HepG2 (cell line): ENCODE measurements around the gene FKBP10. TPM values are rescaled to one million over a fixed set of nuclear protein-coding genes. Genes with fewer than 3 reads are reported as not detected.

Experiments used
- AGO2 ChIP-seq: fragments of 200-400 bp; formaldehyde crosslinking; optimal IDR thresholded peaks from 2 replicates; pipeline ENCODE3; 2017; ENCODE audit warnings: mild to moderate bottlenecking, low read depth, low read length, moderate library complexity
- ATF7 ChIP-seq, 2 experiments: fragments of 450-650 bp in 1 of 2; sonication (generic) in 1 of 2; formaldehyde crosslinking in 1 of 2; IDR thresholded peaks; 2 replicates each; pipeline versions ENCODE4 v1.4.0 to v1.6.1; 2016 to 2020; ENCODE audit warnings: antibody characterized with exemption in 1 of 2, mild to moderate bottlenecking in 1 of 2, missing genetic modification reagents in 1 of 2
- CBX5 ChIP-seq: sonication (generic); formaldehyde crosslinking; IDR thresholded peaks from 2 replicates; pipeline ENCODE4 v1.4.0; 2020; ENCODE audit warnings: missing genetic modification reagents, borderline replicate concordance
- GLI4 ChIP-seq: sonication (generic); formaldehyde crosslinking; IDR thresholded peaks from 2 replicates; pipeline ENCODE4 v1.5.1; 2020; ENCODE audit warnings: missing genetic modification reagents, mild to moderate bottlenecking, moderate library complexity, borderline replicate concordance
- HNRNPL ChIP-seq: fragments of 200-400 bp; formaldehyde crosslinking; IDR thresholded peaks from 2 replicates; pipeline ENCODE4 v1.6.1; 2017; ENCODE audit warnings: mild to moderate bottlenecking, low read depth, low read length
- JUNB ChIP-seq: sonication (generic); formaldehyde crosslinking; IDR thresholded peaks from 2 replicates; pipeline ENCODE4 v1.8.0; 2022; ENCODE audit warnings: missing genetic modification reagents, mild to moderate bottlenecking, borderline replicate concordance
- KDM4B ChIP-seq: sonication (generic); formaldehyde crosslinking; IDR thresholded peaks from 2 replicates; pipeline ENCODE4 v1.4.0; 2020; ENCODE audit warnings: missing genetic modification reagents
- MXI1 ChIP-seq: IDR thresholded peaks from 3 replicates; pipeline ENCODE4 v1.6.1; 2012; ENCODE audit warnings: low read depth, low read length, inconsistent platforms, borderline replicate concordance
- NKX3-1 ChIP-seq: sonication (generic); formaldehyde crosslinking; IDR thresholded peaks from 2 replicates; pipeline ENCODE4 v1.5.0; 2020; ENCODE audit warnings: missing genetic modification reagents
- SIX1 ChIP-seq: sonication (generic); formaldehyde crosslinking; IDR thresholded peaks from 2 replicates; pipeline ENCODE4 v1.4.0; 2020; ENCODE audit warnings: missing genetic modification reagents, borderline replicate concordance
- SMAD1 ChIP-seq: sonication (generic); formaldehyde crosslinking; IDR thresholded peaks from 2 replicates; pipeline ENCODE4 v1.4.0; 2020; ENCODE audit warnings: missing genetic modification reagents, low read depth, mild to moderate bottlenecking, borderline replicate concordance
- SP1 ChIP-seq, 2 experiments: fragments of 450-650 bp in 1 of 2; sonication (generic) in 1 of 2; formaldehyde crosslinking in 1 of 2; IDR thresholded peaks; 2 replicates each; pipeline versions ENCODE4 v1.4.0 to v1.6.1; 2016 to 2020; ENCODE audit warnings: missing genetic modification reagents in 1 of 2
- ZFP36L2 ChIP-seq: sonication (generic); formaldehyde crosslinking; IDR thresholded peaks from 2 replicates; pipeline ENCODE4 v1.4.0; 2020; ENCODE audit warnings: missing genetic modification reagents
- ZKSCAN8 ChIP-seq: IDR thresholded peaks from 2 replicates; pipeline ENCODE4 v1.6.1; 2016; ENCODE audit warnings: borderline replicate concordance, missing genetic modification reagents, missing compliant biosample characterization
- ZMYM3 ChIP-seq: sonication (generic); formaldehyde crosslinking; IDR thresholded peaks from 2 replicates; pipeline ENCODE4 v1.5.1; 2020; ENCODE audit warnings: mild to moderate bottlenecking, missing genetic modification reagents
- ZNF20 ChIP-seq: sonication (generic); formaldehyde crosslinking; IDR thresholded peaks from 2 replicates; pipeline ENCODE4 v1.4.0; 2020; ENCODE audit warnings: mild to moderate bottlenecking, moderate library complexity, missing genetic modification reagents
- ZNF510 ChIP-seq: sonication (generic); formaldehyde crosslinking; IDR thresholded peaks from 2 replicates; pipeline ENCODE4 v1.4.0; 2020; ENCODE audit warnings: low read depth, mild to moderate bottlenecking, missing genetic modification reagents
- ZNF556 ChIP-seq: sonication (generic); formaldehyde crosslinking; IDR thresholded peaks from 2 replicates; pipeline ENCODE4 v1.4.0; 2020; ENCODE audit warnings: mild to moderate bottlenecking, missing genetic modification reagents, borderline replicate concordance
- ZNF564 ChIP-seq: sonication (generic); formaldehyde crosslinking; IDR thresholded peaks from 2 replicates; pipeline ENCODE4 v1.8.1; 2023; ENCODE audit warnings: mild to moderate bottlenecking, missing genetic modification reagents
- ZNF773 ChIP-seq: sonication (generic); formaldehyde crosslinking; IDR thresholded peaks from 2 replicates; pipeline ENCODE4 v1.4.0; 2020; ENCODE audit warnings: missing genetic modification reagents, borderline replicate concordance
- ZNF782 ChIP-seq: sonication (generic); formaldehyde crosslinking; IDR thresholded peaks from 2 replicates; pipeline ENCODE4 v1.4.0; 2020; ENCODE audit warnings: missing genetic modification reagents, mild to moderate bottlenecking, borderline replicate concordance
- polyA plus RNA-seq, 8 experiments: library from polyadenylated mRNA; depleted of rRNA in 3 of 8; stranded (reverse) in 7 of 8; unstranded in 1 of 8; fragments of >200 nt; fragmentation: Illumina TruSeq in 4 of 8; extraction: Trizol in 4 of 8; gene quantifications; 2 replicates each; pipeline versions ENCODE4 v1.2.1 to v1.2.3, GENCODE V29; 2011 to 2016; ENCODE audit warnings: low read depth in 4 of 8, missing spikeins in 1 of 8, mixed read lengths in 1 of 8; ENCODE audit not compliant: insufficient read depth in 1 of 8
- total RNA-seq, 5 experiments: library from RNA; depleted of rRNA; stranded (reverse); fragments of >200 nt; fragmentation: Illumina TruSeq; extraction: Trizol; gene quantifications; 2 replicates each; pipeline ENCODE4 v1.2.3, GENCODE V29; 2016; ENCODE audit warnings: low read depth in 1 of 5
- TF ChIP-seq, protein P1 (sequence below): IDR thresholded peaks from 2 replicates; pipeline ENCODE4 v1.6.1; 2016; ENCODE audit warnings: mild to moderate bottlenecking
- TF ChIP-seq, protein P2 (sequence below): sonication (generic); formaldehyde crosslinking; IDR thresholded peaks from 2 replicates; pipeline ENCODE4 v1.8.0; 2023; ENCODE audit warnings: mild to moderate bottlenecking, missing genetic modification reagents
- TF ChIP-seq, protein P3 (sequence below): sonication (generic); formaldehyde crosslinking; conservative IDR thresholded peaks from 2 replicates; pipeline ENCODE4 v1.8.0; 2022; ENCODE audit warnings: low read depth, missing genetic modification reagents

FKBP10 gene
- total and polyA plus RNA-seq, 2 of the 13 experiments (the other 11 are each of a cell fraction or from before 2014, with no cell fraction given), result 149 to 573 TPM

DNA sequence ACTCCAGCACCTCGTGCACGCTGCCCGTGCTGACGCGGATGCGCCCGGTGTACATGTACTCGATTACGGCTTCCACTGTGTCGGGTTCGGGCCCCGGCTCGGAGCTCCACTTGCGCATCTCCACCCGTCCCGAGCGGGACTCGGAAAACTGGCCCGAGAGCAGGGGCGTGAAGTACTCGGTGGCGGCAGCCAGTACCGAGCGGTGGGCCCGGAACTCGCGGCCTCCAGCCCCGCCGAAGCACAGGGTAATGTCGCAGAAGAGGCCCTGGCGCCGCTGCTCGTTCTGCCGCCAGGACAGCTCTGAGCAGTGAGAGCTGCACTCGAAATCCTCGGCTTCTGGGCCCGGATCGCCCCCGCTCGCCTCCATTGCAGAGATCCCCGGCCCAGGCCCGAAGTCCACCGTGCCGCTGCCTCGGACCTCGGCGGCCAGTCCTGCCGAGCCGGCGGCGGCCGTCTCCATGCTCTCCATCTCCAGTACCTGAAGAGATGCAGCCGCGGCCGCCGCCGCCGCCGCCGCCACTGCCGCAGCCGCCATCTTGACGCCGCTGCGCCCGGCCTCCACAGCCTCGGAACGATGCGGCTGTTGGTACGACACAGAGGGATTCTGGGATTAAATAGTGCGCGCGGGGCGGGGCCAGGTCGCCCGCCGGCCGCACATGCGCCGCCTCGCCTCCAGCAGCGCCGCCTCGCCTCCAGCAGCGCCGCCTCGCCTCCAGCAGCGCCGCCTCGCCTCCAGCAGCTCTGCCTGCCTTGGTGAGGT lies 52.2 kb downstream of the FKBP10 start, which contains the start of gene KLHL11 (continued):
- no peak for TF ChIP-seq SP1 (IDR thresholded peaks at IDR 0.05)
- TF ChIP-seq SP1 (CRISPR knock-in tag; IDR thresholded peaks at IDR 0.05), result peak; percentile 58; the same call in 1 of the 2 replicates
- peak; percentile 94 for TF ChIP-seq ZNF510 (CRISPR knock-in tag)
- TF ChIP-seq ZNF773, result 0 out of 2 replicates have a peak, but pooled peaks have one; percentile 35
- 0 out of 2 replicates have a peak, but pooled peaks have one; percentile 49 for TF ChIP-seq HNRNPL
- peak; percentile 51 for TF ChIP-seq NKX3-1 (CRISPR knock-in tag)
- TF ChIP-seq KDM4B (CRISPR knock-in tag), result peak; percentile 38; the same call in 1 of the 2 replicates
- TF ChIP-seq, protein P1, sequence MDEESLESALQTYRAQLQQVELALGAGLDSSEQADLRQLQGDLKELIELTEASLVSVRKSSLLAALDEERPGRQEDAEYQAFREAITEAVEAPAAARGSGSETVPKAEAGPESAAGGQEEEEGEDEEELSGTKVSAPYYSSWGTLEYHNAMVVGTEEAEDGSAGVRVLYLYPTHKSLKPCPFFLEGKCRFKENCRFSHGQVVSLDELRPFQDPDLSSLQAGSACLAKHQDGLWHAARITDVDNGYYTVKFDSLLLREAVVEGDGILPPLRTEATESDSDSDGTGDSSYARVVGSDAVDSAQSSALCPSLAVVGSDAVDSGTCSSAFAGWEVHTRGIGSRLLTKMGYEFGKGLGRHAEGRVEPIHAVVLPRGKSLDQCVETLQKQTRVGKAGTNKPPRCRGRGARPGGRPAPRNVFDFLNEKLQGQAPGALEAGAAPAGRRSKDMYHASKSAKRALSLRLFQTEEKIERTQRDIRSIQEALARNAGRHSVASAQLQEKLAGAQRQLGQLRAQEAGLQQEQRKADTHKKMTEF, result peak; percentile 92
- TF ChIP-seq, protein P2, sequence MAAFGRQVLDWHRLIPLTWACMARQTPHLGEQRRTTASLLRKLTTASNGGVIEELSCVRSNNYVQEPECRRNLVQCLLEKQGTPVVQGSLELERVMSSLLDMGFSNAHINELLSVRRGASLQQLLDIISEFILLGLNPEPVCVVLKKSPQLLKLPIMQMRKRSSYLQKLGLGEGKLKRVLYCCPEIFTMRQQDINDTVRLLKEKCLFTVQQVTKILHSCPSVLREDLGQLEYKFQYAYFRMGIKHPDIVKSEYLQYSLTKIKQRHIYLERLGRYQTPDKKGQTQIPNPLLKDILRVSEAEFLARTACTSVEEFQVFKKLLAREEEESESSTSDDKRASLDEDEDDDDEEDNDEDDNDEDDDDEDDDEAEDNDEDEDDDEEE (CRISPR knock-in tag), result peak; percentile 65; the same call in 1 of the 2 replicates
- TF ChIP-seq AGO2, result peak; percentile 70
- TF ChIP-seq ATF7 (IDR thresholded peaks at IDR 0.05), result no peak
- 0 out of 2 replicates have a peak, but pooled peaks have one; percentile 64 for TF ChIP-seq ATF7 (CRISPR knock-in tag; IDR thresholded peaks at IDR 0.05)
- no peak for TF ChIP-seq SIX1 (CRISPR knock-in tag)
- peak; percentile 53 for TF ChIP-seq GLI4 (CRISPR knock-in tag)
- peak; percentile 55 for TF ChIP-seq ZNF556
- TF ChIP-seq, protein P3, sequence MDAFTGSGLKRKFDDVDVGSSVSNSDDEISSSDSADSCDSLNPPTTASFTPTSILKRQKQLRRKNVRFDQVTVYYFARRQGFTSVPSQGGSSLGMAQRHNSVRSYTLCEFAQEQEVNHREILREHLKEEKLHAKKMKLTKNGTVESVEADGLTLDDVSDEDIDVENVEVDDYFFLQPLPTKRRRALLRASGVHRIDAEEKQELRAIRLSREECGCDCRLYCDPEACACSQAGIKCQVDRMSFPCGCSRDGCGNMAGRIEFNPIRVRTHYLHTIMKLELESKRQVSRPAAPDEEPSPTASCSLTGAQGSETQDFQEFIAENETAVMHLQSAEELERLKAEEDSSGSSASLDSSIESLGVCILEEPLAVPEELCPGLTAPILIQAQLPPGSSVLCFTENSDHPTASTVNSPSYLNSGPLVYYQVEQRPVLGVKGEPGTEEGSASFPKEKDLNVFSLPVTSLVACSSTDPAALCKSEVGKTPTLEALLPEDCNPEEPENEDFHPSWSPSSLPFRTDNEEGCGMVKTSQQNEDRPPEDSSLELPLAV, result 0 out of 2 replicates have a peak, but pooled peaks have one; percentile 39
- peak; percentile 93 for TF ChIP-seq ZNF782 (CRISPR knock-in tag)
- no peak for TF ChIP-seq JUNB (CRISPR knock-in tag)
- 0 out of 2 replicates have a peak, but pooled peaks have one; percentile 67 for TF ChIP-seq ZFP36L2 (CRISPR knock-in tag)
- peak; percentile 90; the same call in 2 of the 3 replicates for TF ChIP-seq MXI1
- TF ChIP-seq ZNF564 (CRISPR knock-in tag), result peak; percentile 89
- 0 out of 2 replicates have a peak, but pooled peaks have one; percentile 37 for TF ChIP-seq ZKSCAN8
- peak; percentile 14; the same call in 1 of the 2 replicates for TF ChIP-seq ZMYM3
- no peak for TF ChIP-seq ZNF20 (CRISPR knock-in tag)
- TF ChIP-seq CBX5 (CRISPR knock-in tag), result peak; percentile 18; the same call in 1 of the 2 replicates
- 0 out of 2 replicates have a peak, but pooled peaks have one; percentile 19 for TF ChIP-seq SMAD1 (CRISPR knock-in tag)
